ENCODE measurements around the gene CCDC13. TPM values are rescaled to one million over a fixed set of nuclear protein-coding genes. Genes with fewer than 3 reads are reported as not detected.

The CCDC13 gene
- total and polyA plus RNA-seq, 2 donors (not counting 1 experiment from before 2014, with no cell fraction given), result 0.41 to 0.66 TPM

DNA sequence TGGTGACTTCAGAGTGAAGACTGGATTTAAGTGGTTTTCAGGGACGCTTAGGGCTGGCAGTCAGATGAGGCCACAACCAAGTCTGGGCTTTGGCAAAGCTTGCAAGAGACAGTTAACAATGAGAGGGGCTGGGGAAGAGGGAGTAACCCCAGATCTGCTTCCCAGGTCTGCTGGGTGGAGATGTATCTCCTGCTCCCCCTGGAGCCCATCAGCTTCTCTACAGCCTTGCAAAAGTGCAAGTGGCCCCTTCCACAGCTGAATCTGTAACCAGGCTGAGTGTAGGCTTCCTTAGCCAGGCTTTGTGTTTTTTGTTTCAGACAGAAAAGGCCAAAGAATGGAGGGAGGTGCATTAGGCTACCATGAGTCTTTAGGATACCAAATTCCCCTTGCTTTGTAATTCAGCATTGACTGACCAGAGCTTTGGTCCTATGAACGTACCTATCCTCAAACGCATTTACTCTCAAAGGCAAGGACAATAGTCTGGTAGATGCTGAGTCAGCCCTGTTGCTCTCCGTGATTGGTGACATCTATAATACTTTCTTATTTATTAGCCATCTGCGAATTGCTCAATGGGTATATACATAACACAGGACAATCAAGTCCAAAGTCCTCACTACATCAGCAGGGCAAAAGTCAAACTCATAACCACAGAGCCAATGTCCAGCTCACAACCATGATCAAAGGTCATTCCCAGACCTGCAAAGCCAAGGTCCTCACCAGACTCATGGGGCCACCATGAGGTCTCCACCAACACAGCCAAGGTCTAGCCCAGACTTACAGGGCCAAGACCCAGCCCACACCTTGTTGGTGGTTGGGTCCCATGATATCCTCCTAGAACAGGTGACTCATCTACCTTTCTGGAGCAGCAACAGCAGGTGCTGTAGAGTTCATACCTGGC is 17.1 kb downstream of the CCDC13 start:
- Histone ChIP-seq H3K9me3 (ENCODE audit: control insufficient read depth, insufficient read depth, low read depth, low read length) (no peaks in the 10 kb centered on the region), H3K36me3 (ENCODE audit: control insufficient read depth, insufficient read depth, low read length) (no peaks in the 10 kb centered on the region), H3K79me2 (ENCODE audit: control insufficient read depth, insufficient read depth, low read length) (no peaks in the 10 kb centered on the region), H3K9ac (ENCODE audit: insufficient read depth, low read length) (no peak overlapping the region), H3K27ac (ENCODE audit: insufficient read depth, low read length) (no peak overlapping the region), H2AFZ (ENCODE audit: low read length) (no peak overlapping the region), H3K4me2 (ENCODE audit: extremely low read depth, insufficient read depth, low read length) (no peak overlapping the region), H3K27me3 (ENCODE audit: control insufficient read depth, insufficient read depth, low read length) (no peaks in the 10 kb centered on the region), H3K4me1 (ENCODE audit: control insufficient read depth, extremely low read depth, insufficient read depth, low read length) (no peaks in the 10 kb centered on the region), H3K4me3 (replicated peaks in 1 of 4; ENCODE audit: control extremely low read depth in 1 of 4, insufficient read depth in 1 of 4, low read depth in 3 of 4, low read length in 4 of 4) (no peak overlapping the region), H4K20me1 (ENCODE audit: control insufficient read depth, extremely low read depth, insufficient read depth, low read length) (no peaks in the 10 kb centered on the region)
- peak; percentile 16 to 59 for DNase-seq (ENCODE audit: low read depth in 2 of 2)
- no peak for TF ChIP-seq EZH2 (IDR thresholded peaks at IDR 0.05; ENCODE audit: low read length, missing control alignments)
- TF ChIP-seq, protein P1, sequence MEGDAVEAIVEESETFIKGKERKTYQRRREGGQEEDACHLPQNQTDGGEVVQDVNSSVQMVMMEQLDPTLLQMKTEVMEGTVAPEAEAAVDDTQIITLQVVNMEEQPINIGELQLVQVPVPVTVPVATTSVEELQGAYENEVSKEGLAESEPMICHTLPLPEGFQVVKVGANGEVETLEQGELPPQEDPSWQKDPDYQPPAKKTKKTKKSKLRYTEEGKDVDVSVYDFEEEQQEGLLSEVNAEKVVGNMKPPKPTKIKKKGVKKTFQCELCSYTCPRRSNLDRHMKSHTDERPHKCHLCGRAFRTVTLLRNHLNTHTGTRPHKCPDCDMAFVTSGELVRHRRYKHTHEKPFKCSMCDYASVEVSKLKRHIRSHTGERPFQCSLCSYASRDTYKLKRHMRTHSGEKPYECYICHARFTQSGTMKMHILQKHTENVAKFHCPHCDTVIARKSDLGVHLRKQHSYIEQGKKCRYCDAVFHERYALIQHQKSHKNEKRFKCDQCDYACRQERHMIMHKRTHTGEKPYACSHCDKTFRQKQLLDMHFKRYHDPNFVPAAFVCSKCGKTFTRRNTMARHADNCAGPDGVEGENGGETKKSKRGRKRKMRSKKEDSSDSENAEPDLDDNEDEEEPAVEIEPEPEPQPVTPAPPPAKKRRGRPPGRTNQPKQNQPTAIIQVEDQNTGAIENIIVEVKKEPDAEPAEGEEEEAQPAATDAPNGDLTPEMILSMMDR (conservative IDR thresholded peaks at IDR 0.05 in 1 of 2, IDR thresholded peaks at IDR 0.05 in 1 of 2; ENCODE audit: low read depth in 1 of 2, low read length in 2 of 2), result peak; percentile 71 to 75

DNA sequence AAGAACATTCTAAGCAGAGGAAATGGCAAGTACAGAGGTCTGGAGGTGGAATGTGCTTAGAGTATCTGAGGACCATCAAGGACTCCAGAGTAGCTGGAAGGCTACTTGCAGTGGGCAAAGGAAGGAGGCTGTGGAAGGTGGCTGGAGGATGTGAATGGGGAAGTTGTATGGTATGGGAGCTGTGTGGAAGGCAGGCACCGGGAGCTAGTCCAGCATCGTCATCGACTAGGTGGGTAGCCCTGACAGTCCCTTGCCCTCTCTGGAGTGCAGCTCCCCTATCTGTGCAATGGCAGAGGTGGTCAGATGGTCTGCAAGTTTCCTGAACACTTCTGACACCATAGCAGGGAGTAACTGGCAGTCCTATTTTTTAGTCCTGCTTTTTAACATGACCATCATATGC is 19.3 kb downstream of the CCDC13 start:
- no peak overlapping the region for H3K4me2 ChIP-seq (ENCODE audit: extremely low read depth, insufficient read depth, low read length)
- no peaks in the 10 kb centered on the region for H3K4me1 ChIP-seq (ENCODE audit: control insufficient read depth, extremely low read depth, insufficient read depth, low read length)
- no peaks in the 10 kb centered on the region for H3K36me3 ChIP-seq (ENCODE audit: control insufficient read depth, insufficient read depth, low read length)
- H3K79me2 ChIP-seq (ENCODE audit: control insufficient read depth, insufficient read depth, low read length), result no peaks in the 10 kb centered on the region
- no peaks in the 10 kb centered on the region for H3K9me3 ChIP-seq (ENCODE audit: control insufficient read depth, insufficient read depth, low read depth, low read length)
- no peaks in the 10 kb centered on the region for H4K20me1 ChIP-seq (ENCODE audit: control insufficient read depth, extremely low read depth, insufficient read depth, low read length)
- H3K27me3 ChIP-seq (ENCODE audit: control insufficient read depth, insufficient read depth, low read length), result no peaks in the 10 kb centered on the region
- H3K27ac ChIP-seq (ENCODE audit: insufficient read depth, low read length), result no peak overlapping the region
- H3K9ac ChIP-seq (ENCODE audit: insufficient read depth, low read length), result no peak overlapping the region
- H3K4me3 ChIP-seq (replicated peaks in 1 of 4; ENCODE audit: control extremely low read depth in 1 of 4, insufficient read depth in 1 of 4, low read depth in 3 of 4, low read length in 4 of 4), result no peak overlapping the region
- DNase-seq (ENCODE audit: low read depth in 2 of 2), result no peak
- TF ChIP-seq, protein P1 (conservative IDR thresholded peaks at IDR 0.05 in 1 of 2, IDR thresholded peaks at IDR 0.05 in 1 of 2; ENCODE audit: low read depth in 1 of 2, low read length in 2 of 2), result no peak
- TF ChIP-seq EZH2 (IDR thresholded peaks at IDR 0.05; ENCODE audit: low read length, missing control alignments), result no peak
- H2AFZ ChIP-seq (ENCODE audit: low read length), result no peak overlapping the region

DNA sequence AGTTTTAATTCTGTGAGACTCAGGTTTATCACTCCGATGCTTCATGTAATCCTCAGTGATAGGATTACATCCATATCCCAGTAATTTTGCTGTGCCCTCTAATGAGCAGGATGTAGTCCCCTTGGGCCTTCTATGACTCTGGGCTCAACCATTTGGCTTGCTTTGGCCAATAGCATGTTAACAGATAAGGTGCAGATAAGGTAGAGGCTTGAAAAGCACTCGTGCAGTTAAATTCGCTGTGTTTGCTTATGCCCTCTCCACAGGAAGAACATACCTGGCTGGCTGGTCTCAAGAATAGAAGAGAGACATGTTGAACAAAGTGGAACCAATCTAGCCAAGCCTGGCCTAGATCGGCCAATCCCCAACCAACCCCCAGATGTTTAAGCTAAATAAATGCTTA is 20.1 kb downstream of the CCDC13 start:
- TF ChIP-seq, protein P1 (conservative IDR thresholded peaks at IDR 0.05 in 1 of 2, IDR thresholded peaks at IDR 0.05 in 1 of 2; ENCODE audit: low read depth in 1 of 2, low read length in 2 of 2), result no peak
- no peak for TF ChIP-seq EZH2 (IDR thresholded peaks at IDR 0.05; ENCODE audit: low read length, missing control alignments)
- DNase-seq (ENCODE audit: low read depth in 2 of 2), result no peak
- no peaks in the 10 kb centered on the region for H3K36me3 ChIP-seq (ENCODE audit: control insufficient read depth, insufficient read depth, low read length)
- no peak overlapping the region for H3K27ac ChIP-seq (ENCODE audit: insufficient read depth, low read length)
- no peaks in the 10 kb centered on the region for H3K9me3 ChIP-seq (ENCODE audit: control insufficient read depth, insufficient read depth, low read depth, low read length)
- H4K20me1 ChIP-seq (ENCODE audit: control insufficient read depth, extremely low read depth, insufficient read depth, low read length), result no peaks in the 10 kb centered on the region
- H3K4me2 ChIP-seq (ENCODE audit: extremely low read depth, insufficient read depth, low read length), result no peak overlapping the region
- H2AFZ ChIP-seq (ENCODE audit: low read length), result no peak overlapping the region
- no peaks in the 10 kb centered on the region for H3K79me2 ChIP-seq (ENCODE audit: control insufficient read depth, insufficient read depth, low read length)
- H3K4me3 ChIP-seq (replicated peaks in 1 of 4; ENCODE audit: control extremely low read depth in 1 of 4, insufficient read depth in 1 of 4, low read depth in 3 of 4, low read length in 4 of 4), result no peak overlapping the region
- no peaks in the 10 kb centered on the region for H3K27me3 ChIP-seq (ENCODE audit: control insufficient read depth, insufficient read depth, low read length)
- no peak overlapping the region for H3K9ac ChIP-seq (ENCODE audit: insufficient read depth, low read length)
- H3K4me1 ChIP-seq (ENCODE audit: control insufficient read depth, extremely low read depth, insufficient read depth, low read length), result no peaks in the 10 kb centered on the region
